B cell (primary cell): ENCODE data around the gene SUCLG1. TPM values are rescaled to one million over a fixed set of nuclear protein-coding genes. Genes with fewer than 3 reads are reported as not detected.

Experiments
- ATAC-seq: fragments of 200-7000 bp; cut with Tn5 transposase; one replicate; pipeline ENCODE4 v1.10.0; 2021; ENCODE audit warnings: low read depth, mild to moderate bottlenecking, moderate number of reproducible peaks, moderate library complexity
- CTCF ChIA-PET: fragments of 350-600 bp; sonication (Branson Sonifier 250); formaldehyde crosslinking; loops from one replicate; lab custom pipeline; 2021; ENCODE audit warnings: antibody characterized with exemption, inconsistent platforms; lab: Charles Lee
- POLR2A ChIA-PET: fragments of 350-600 bp; sonication (Branson Sonifier 250); formaldehyde crosslinking; loops from one replicate; lab custom pipeline; 2021; ENCODE audit warnings: antibody characterized with exemption; lab: Charles Lee
- DNase-seq: peaks from one replicate; pipeline ENCODE4 v3.0.0; 2013
- H2AFZ ChIP-seq: 2 replicates; pipeline ENCODE4 v1.6.1; 2012; ENCODE audit warnings: mild to moderate bottlenecking, low read depth, low read length; ENCODE audit not compliant: insufficient read depth, poor library complexity, severe bottlenecking
- H3K27ac ChIP-seq, 2 donors: 1 replicate in 1 of 2; 2 replicates in 1 of 2; pipeline ENCODE4 v1.5.1; 2012 to 2013; ENCODE audit warnings: low read length in 2 of 2, mild to moderate bottlenecking in 2 of 2, moderate library complexity in 1 of 2
- H3K27me3 ChIP-seq, 4 experiments: fragments of 200-600 bp in 1 of 4; sonication (generic) in 1 of 4; replicated peaks in 1 of 4; 1 replicate in 2 of 4; 2 replicates in 2 of 4; pipeline versions ENCODE4 v1.6.1 to v1.7.0; 2013 to 2016; ENCODE audit warnings: low read length in 3 of 4, mild to moderate bottlenecking in 2 of 4, mixed read lengths in 1 of 4, moderate library complexity in 1 of 4; ENCODE audit not compliant: insufficient read depth in 4 of 4, control insufficient read depth in 3 of 4; ENCODE audit errors: control extremely low read depth in 1 of 4
- H3K36me3 ChIP-seq, 2 experiments: replicated peaks in 1 of 2; 1 replicate in 1 of 2; 2 replicates in 1 of 2; pipeline versions ENCODE4 v1.6.1 to v1.7.1; 2013; ENCODE audit warnings: low read length in 1 of 2; ENCODE audit not compliant: insufficient read depth in 2 of 2, control insufficient read depth in 1 of 2; ENCODE audit errors: control extremely low read depth in 1 of 2, extremely low read depth in 1 of 2
- H3K4me1 ChIP-seq, 2 donors: fragments of 200-600 bp in 1 of 2; sonication (generic) in 1 of 2; 1 replicate in 1 of 2; 2 replicates in 1 of 2; pipeline versions ENCODE4 v1.5.1 to v1.6.1; 2013 to 2017; ENCODE audit warnings: low read length in 2 of 2; ENCODE audit not compliant: control insufficient read depth in 2 of 2, insufficient read depth in 2 of 2
- H3K4me2 ChIP-seq: replicated peaks from 2 replicates; pipeline ENCODE3; 2012; ENCODE audit warnings: mild to moderate bottlenecking, low read depth, low read length; ENCODE audit not compliant: poor library complexity, severe bottlenecking
- H3K4me3 ChIP-seq, 5 experiments: fragments of 200-600 bp in 1 of 5; sonication (generic) in 1 of 5; 1 replicate in 3 of 5; 2 replicates in 2 of 5; pipeline versions ENCODE4 v1.5.1 to v1.7.0; 2011 to 2016; ENCODE audit warnings: low read length in 4 of 5, mild to moderate bottlenecking in 4 of 5, low read depth in 2 of 5, control low read depth in 1 of 5, moderate library complexity in 1 of 5; ENCODE audit not compliant: insufficient read depth in 1 of 5; ENCODE audit errors: control extremely low read depth in 1 of 5, extremely low read depth in 1 of 5
- H3K79me2 ChIP-seq: fragments of 200-600 bp; sonication (generic); one replicate; pipeline ENCODE4 v1.6.0; 2016; ENCODE audit warnings: low read length; ENCODE audit not compliant: control insufficient read depth, insufficient read depth
- H3K9ac ChIP-seq: fragments of 200-600 bp; sonication (generic); 2 replicates; pipeline ENCODE4 v1.6.1; 2017; ENCODE audit warnings: mild to moderate bottlenecking, low read length, moderate library complexity
- H3K9me3 ChIP-seq, 3 donors: one replicate each; pipeline versions ENCODE4 v1.6.1 to v1.7.1; 2013; ENCODE audit warnings: low read length in 2 of 3; ENCODE audit not compliant: control insufficient read depth in 2 of 3, insufficient read depth in 1 of 3; ENCODE audit errors: control extremely low read depth in 1 of 3
- H4K20me1 ChIP-seq: 2 replicates; pipeline ENCODE4 v1.6.0; 2012; ENCODE audit warnings: mild to moderate bottlenecking, low read length; ENCODE audit not compliant: insufficient read depth, control insufficient read depth, poor library complexity, severe bottlenecking
- H3K27ac Mint-ChIP-seq: one replicate; pipeline ENCODE4 v1.8.0; 2021; ENCODE audit warnings: mixed read lengths
- H3K27me3 Mint-ChIP-seq: one replicate; pipeline ENCODE4 v1.8.0; 2021; ENCODE audit warnings: mixed read lengths
- H3K4me1 Mint-ChIP-seq: one replicate; pipeline ENCODE4 v1.8.0; 2021; ENCODE audit warnings: mixed read lengths
- H3K4me3 Mint-ChIP-seq: one replicate; pipeline ENCODE4 v1.8.0; 2021; ENCODE audit warnings: mixed read lengths
- H3K9me3 Mint-ChIP-seq: one replicate; pipeline ENCODE4 v1.8.0; 2022; ENCODE audit warnings: mixed read lengths; ENCODE audit not compliant: insufficient read depth
- EZH2 ChIP-seq: IDR thresholded peaks from 2 replicates; pipeline ENCODE4 v1.6.1; 2012; ENCODE audit warnings: borderline replicate concordance, low read depth, mild to moderate bottlenecking, moderate library complexity, low read length; ENCODE audit not compliant: insufficient read depth, poor library complexity, severe bottlenecking
- WGBS: methylation state at CpG from one replicate; pipeline ENCODE4 v1.1.5; 2013; ENCODE audit warnings: missing lambda C conversion rate; ENCODE audit not compliant: insufficient coverage; 5-methylcytosine and 5-hydroxymethylcytosine counted together
- intact Hi-C: fragments of 100-400 bp; cut with micrococcal nuclease; formaldehyde crosslinking; loops from one replicate; pipeline ENCODE4 v1.10.0; 2022
- polyA plus RNA-seq: library from polyadenylated mRNA; depleted of rRNA; stranded (reverse); fragments of >200 nt; gene quantifications from 2 replicates; pipeline ENCODE4 v1.2.3, GENCODE V29; 2012
- total RNA-seq, 2 donors: library from RNA; stranded (reverse); fragments of 120-200 nt in 1 of 2; gene quantifications; 1 replicate in 1 of 2; 2 replicates in 1 of 2; pipeline versions ENCODE4 v1.2.3 to v1.2.4, GENCODE V29; 2013 to 2022
- TF ChIP-seq, protein P1 (sequence below): fragments of 200-600 bp; IDR thresholded peaks from one replicate; pipeline ENCODE4 v1.8.0; 2022; ENCODE audit warnings: antibody characterized with exemption, mild to moderate bottlenecking

Gene SUCLG1
- total and polyA plus RNA-seq, 2 donors (not counting 1 experiment from before 2014, with no cell fraction given) = 16.1 to 31.8 TPM

DNA sequence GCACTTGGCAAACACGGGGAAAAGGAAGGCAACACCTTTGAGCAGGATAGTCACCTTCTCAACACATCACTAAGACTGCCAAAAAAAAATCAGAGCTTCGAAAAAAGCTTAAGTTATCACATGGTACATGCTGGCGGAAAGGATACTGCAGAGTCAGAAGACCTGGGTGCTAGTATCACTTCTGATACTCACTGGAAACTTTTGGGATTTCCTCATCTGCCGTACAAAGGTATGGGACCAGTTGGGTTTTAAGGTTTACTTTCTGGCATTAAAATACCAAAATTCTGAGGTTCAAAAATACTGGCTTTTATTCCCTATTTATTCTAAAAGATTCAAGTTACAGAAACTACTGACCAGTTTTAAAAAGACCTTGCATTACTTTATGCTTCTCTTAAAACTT, 2.9 kb downstream of the SUCLG1 start:
- Mint-ChIP-seq H3K27me3 (no peaks in the 10 kb centered on the region), H3K27ac (no peak overlapping the region), H3K4me3 (no peak overlapping the region), H3K4me1 (peaks cover 46% of the 10 kb centered on the region), H3K9me3 (no peaks in the 10 kb centered on the region)
- WGBS = no CpG with 5 or more reads among the region's 4 CpGs
- DNase-seq (no peak), ATAC-seq (no peak)
- Histone ChIP-seq H3K36me3 (peaks cover 0 to 2% of the 10 kb centered on the region in 2 experiments), H3K27ac (no peak overlapping the region), H4K20me1 (peaks cover 25% of the 10 kb centered on the region), H3K9ac (no peak overlapping the region), H3K4me1 (peaks cover 20 to 23% of the 10 kb centered on the region in 2 donors), H3K4me3 (no peak overlapping the region), H3K27me3 (no peaks in the 10 kb centered on the region), H2AFZ (no peak overlapping the region), H3K9me3 (no peaks in the 10 kb centered on the region), H3K79me2 (peaks cover 77% of the 10 kb centered on the region), H3K4me2 (no peak overlapping the region)
- ChIA-PET CTCF (no interaction called here), POLR2A (no interaction called here)
- TF ChIP-seq, protein P1, sequence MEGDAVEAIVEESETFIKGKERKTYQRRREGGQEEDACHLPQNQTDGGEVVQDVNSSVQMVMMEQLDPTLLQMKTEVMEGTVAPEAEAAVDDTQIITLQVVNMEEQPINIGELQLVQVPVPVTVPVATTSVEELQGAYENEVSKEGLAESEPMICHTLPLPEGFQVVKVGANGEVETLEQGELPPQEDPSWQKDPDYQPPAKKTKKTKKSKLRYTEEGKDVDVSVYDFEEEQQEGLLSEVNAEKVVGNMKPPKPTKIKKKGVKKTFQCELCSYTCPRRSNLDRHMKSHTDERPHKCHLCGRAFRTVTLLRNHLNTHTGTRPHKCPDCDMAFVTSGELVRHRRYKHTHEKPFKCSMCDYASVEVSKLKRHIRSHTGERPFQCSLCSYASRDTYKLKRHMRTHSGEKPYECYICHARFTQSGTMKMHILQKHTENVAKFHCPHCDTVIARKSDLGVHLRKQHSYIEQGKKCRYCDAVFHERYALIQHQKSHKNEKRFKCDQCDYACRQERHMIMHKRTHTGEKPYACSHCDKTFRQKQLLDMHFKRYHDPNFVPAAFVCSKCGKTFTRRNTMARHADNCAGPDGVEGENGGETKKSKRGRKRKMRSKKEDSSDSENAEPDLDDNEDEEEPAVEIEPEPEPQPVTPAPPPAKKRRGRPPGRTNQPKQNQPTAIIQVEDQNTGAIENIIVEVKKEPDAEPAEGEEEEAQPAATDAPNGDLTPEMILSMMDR = no peak
- no peak for TF ChIP-seq EZH2
- intact Hi-C loops = no loop called here

GRCh38 chr2:84454581-84454980, 4.5 kb downstream of the SUCLG1 start:
- H3K27me3 ChIP-seq = no peaks in the 10 kb centered on the region
- Mint-ChIP-seq H3K27ac (no peak overlapping the region), H3K4me1 (peaks cover 50% of the 10 kb centered on the region), H3K4me3 (no peak overlapping the region), H3K27me3 (no peaks in the 10 kb centered on the region), H3K9me3 (no peaks in the 10 kb centered on the region)
- H3K4me3 ChIP-seq = no peak overlapping the region
- CTCF ChIA-PET = no interaction called here
- no peaks in the 10 kb centered on the region for H3K9me3 ChIP-seq
- no peak overlapping the region for H3K4me2 ChIP-seq
- POLR2A ChIA-PET = no interaction called here
- peaks cover 83% of the 10 kb centered on the region for H3K79me2 ChIP-seq
- peaks cover 0 to 2% of the 10 kb centered on the region in 2 experiments for H3K36me3 ChIP-seq
- no peak overlapping the region for H2AFZ ChIP-seq
- peaks cover 39% of the 10 kb centered on the region for H4K20me1 ChIP-seq
- peaks cover 15 to 18% of the 10 kb centered on the region in 2 donors for H3K4me1 ChIP-seq
- intact Hi-C loops = no loop called here
- no peak overlapping the region for H3K9ac ChIP-seq
- TF ChIP-seq, protein P1 = no peak
- TF ChIP-seq EZH2 = no peak
- WGBS = no CpG with 5 or more reads among the region's 2 CpGs
- ATAC-seq = no peak
- no peak overlapping the region for H3K27ac ChIP-seq
- no peak for DNase-seq
